ENCODE measurements around the gene GALNT15.

GALNT15 gene

DNA sequence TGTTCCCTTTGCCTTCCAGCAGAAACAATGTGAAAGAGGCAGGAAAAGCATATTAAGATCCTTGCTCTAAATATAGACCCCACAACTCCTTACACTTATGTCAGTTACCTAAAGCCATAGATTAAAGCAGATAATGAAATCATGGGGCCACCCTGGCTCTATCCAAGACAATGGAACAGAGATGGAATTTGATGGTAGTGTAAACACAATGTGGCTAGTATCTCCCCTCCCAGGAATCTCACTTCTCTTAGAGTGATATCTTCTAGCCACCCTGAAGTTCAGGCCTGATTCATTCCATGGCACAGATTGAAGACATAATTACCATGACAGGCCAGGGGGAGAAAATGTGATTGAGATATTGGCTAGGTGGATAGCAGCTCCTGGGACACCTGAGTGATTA lies 32.6 kb downstream of the GALNT15 start:
- Mint-ChIP-seq H3K9me3 (no peaks in the 10 kb centered on the region), H3K36me3 (ENCODE audit: low read depth) (no peaks in the 10 kb centered on the region), H3K27me3 (no peaks in the 10 kb centered on the region), H3K4me1 (ENCODE audit: low read depth) (no peaks in the 10 kb centered on the region), H3K4me3 (no peak overlapping the region), H3K27ac (no peak overlapping the region)
- intact Hi-C loops (cut with micrococcal nuclease), result no loop called here

DNA sequence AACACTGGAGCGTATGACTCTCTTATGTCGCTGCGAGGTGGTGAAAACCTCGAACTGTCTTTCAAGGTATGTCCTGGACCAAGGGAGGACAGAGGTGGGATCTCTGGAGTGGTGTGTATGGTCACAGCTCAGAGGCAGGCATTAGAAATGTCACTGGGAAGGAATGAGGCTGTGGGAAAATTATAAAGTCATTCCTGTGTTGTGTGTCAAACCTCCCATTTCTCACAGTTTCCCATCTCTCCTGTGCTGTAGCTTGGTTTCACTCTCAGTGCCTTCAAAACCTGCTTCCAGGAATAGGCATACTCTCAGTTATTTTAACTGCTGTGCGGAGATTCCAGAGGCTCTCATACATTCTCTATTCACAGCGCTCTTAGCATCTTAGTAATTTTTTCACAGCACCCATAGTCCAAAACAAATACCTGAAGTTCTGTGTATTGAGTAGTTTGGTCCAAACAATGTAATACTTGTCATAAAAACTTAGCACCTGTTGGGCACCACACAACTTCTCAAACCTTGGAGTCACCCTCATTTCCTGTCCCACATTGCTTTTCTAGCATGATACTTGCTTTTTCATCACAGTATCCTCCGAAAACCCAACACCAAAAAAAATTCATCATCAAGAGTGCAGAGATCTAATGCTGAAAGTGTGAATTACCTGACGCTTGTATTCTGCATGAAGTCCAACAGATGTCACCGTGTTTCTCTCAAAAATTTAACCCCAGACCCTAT lies 36.9 kb downstream of the GALNT15 start:
- H3K9me3 Mint-ChIP-seq, result no peaks in the 10 kb centered on the region
- no peaks in the 10 kb centered on the region for H3K36me3 Mint-ChIP-seq (ENCODE audit: low read depth)
- H3K4me1 Mint-ChIP-seq (ENCODE audit: low read depth), result no peaks in the 10 kb centered on the region
- H3K27me3 Mint-ChIP-seq, result no peaks in the 10 kb centered on the region
- no peak overlapping the region for H3K4me3 Mint-ChIP-seq
- intact Hi-C loops (cut with micrococcal nuclease), result no loop called here
- H3K27ac Mint-ChIP-seq, result no peak overlapping the region

DNA sequence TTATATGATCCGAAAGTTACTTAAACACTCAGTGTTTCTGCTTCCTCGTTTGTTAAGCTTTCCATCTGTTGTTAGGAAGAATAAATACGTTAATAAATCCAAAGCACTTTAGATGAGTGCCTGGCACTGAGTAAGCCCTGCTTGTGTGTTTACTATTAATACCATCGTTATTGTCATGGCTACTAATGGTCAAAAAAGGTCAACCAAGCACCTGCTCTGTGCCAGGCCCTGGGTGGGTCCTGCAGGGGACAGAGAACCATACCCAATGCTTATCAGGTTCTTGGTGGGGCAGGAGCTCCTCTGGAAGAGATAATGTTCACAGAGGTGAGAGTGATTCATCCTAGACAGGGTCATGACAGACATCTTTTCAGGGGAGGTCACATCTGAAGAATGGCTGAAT lies 39.9 kb downstream of the GALNT15 start:
- Mint-ChIP-seq H3K4me1 (ENCODE audit: low read depth) (no peaks in the 10 kb centered on the region), H3K9me3 (no peaks in the 10 kb centered on the region), H3K27ac (no peak overlapping the region), H3K27me3 (no peaks in the 10 kb centered on the region), H3K36me3 (ENCODE audit: low read depth) (no peaks in the 10 kb centered on the region), H3K4me3 (no peak overlapping the region)
- intact Hi-C loops (cut with micrococcal nuclease), result no loop called here

DNA sequence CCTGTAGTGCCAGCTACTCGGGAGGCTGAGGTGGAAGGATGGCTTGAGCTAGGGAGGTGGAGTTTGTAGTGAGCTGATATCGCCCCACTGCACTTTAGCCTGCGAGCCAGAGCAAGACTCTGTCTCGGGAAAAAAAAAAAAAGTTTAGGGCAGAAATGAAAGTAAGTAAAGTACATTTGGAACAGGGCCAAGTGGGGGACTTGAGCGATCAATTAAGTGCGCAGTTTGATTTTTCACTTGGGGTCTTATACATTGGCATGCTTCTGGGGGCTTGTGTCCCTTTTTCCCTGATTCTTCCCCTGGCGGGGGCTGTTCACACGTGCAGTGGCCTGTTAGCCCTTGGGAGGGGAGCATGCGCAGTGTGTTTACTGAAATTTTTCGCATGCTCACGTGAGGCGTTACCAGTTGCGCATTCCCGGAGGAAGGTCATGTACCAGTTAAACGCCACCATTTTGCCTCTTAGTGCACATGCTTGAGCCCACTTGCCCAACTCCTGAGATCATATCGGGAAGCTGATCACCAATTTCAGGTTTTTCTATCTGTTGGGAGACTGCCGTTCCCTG lies 42.0 kb downstream of the GALNT15 start:
- intact Hi-C loops (cut with micrococcal nuclease), result no loop called here
- Mint-ChIP-seq H3K27me3 (no peaks in the 10 kb centered on the region), H3K4me1 (ENCODE audit: low read depth) (no peaks in the 10 kb centered on the region), H3K27ac (no peak overlapping the region), H3K4me3 (no peak overlapping the region), H3K9me3 (no peaks in the 10 kb centered on the region), H3K36me3 (ENCODE audit: low read depth) (no peaks in the 10 kb centered on the region)

DNA sequence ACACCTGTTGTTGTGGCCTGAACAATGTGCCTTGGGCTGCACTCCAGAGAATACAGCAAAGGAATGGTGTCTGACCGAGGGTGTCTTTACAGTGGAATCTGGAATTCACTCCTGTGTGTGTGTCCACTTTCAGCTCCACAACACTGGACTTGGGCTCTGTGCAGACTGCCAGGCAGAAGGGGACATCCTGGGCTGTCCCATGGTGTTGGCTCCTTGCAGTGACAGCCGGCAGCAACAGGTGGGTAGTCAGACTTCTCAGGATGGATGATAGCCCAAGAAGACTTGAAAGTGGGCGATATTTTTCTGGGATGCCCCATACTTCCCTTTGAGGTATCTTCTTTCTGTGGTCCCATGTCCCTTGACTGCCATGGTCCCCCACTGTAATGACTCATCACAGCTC lies 45.3 kb downstream of the GALNT15 start:
- no peak overlapping the region for H3K27ac Mint-ChIP-seq
- H3K4me1 Mint-ChIP-seq (ENCODE audit: low read depth), result peaks cover 2% of the 10 kb centered on the region
- no peak overlapping the region for H3K4me3 Mint-ChIP-seq
- H3K27me3 Mint-ChIP-seq, result no peaks in the 10 kb centered on the region
- no peaks in the 10 kb centered on the region for H3K9me3 Mint-ChIP-seq
- no peaks in the 10 kb centered on the region for H3K36me3 Mint-ChIP-seq (ENCODE audit: low read depth)
- intact Hi-C loops (cut with micrococcal nuclease), result no loop called here

DNA sequence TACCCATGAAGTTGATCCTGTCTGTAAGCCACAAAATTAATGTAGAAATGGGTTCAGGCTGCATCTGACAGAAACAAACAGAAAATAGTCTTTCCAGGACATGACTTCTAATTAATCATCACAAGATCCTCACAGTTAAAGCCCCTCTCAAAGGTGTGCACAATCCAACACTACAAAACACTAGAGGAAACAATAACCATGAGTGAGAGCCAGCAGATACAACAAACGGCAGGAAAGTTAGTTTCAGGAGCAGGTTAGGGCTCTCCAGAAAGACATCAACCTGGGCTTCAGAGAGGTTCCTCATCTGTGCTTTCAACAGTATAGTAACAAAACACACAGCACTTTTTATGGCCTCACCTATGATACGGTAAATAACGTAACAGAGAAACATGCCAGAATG lies 47.5 kb downstream of the GALNT15 start:
- Mint-ChIP-seq H3K36me3 (ENCODE audit: low read depth) (no peaks in the 10 kb centered on the region), H3K27ac (no peak overlapping the region), H3K9me3 (peaks cover 9% of the 10 kb centered on the region), H3K27me3 (no peaks in the 10 kb centered on the region), H3K4me1 (ENCODE audit: low read depth) (peaks cover 6% of the 10 kb centered on the region), H3K4me3 (no peak overlapping the region)
- intact Hi-C loops (cut with micrococcal nuclease), result no loop called here

DNA sequence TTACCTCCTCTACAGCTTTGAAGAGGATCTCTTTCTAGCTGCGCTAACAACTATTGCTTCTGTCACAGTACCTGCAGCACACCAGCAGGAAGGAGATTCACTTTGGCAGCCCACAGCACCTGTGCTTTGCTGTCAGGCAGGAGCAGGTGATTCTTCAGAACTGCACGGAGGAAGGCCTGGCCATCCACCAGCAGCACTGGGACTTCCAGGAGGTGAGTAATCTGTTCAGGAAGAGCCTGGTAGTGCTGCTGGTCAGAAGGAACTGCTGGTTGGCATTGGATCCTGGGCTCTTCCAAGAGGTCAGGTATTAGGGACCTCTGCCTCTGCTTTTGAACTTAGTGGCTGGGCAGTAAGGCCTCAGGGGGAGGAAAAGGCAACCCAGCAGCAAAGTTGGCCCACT lies 48.1 kb downstream of the GALNT15 start:
- Mint-ChIP-seq H3K4me1 (ENCODE audit: low read depth) (peaks cover 6% of the 10 kb centered on the region), H3K27me3 (no peaks in the 10 kb centered on the region), H3K27ac (no peak overlapping the region), H3K9me3 (peaks cover 9% of the 10 kb centered on the region), H3K36me3 (ENCODE audit: low read depth) (no peaks in the 10 kb centered on the region), H3K4me3 (no peak overlapping the region)
- intact Hi-C loops (cut with micrococcal nuclease), result no loop called here

DNA sequence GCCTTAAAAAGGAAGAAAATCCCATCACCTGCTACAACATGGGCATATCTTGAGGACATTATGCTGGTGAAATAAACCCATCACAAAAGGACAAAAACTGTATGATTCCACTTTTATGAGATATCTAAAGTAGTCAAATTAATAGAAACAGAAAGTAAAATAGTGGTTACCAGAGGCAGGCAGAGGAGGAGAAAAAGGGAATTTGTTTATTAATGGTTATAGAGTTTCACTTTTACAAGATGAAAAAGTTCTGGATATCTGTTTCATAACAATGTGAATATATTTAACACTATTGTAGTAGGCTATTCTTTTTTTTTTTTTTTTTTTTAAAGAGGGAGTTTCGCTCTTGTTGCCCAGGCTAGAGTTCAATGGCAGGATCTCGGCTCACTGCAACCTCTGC lies 49.8 kb downstream of the GALNT15 start:
- no peak overlapping the region for H3K27ac Mint-ChIP-seq
- no peaks in the 10 kb centered on the region for H3K27me3 Mint-ChIP-seq
- intact Hi-C loops (cut with micrococcal nuclease), result no loop called here
- H3K36me3 Mint-ChIP-seq (ENCODE audit: low read depth), result no peaks in the 10 kb centered on the region
- H3K9me3 Mint-ChIP-seq, result peaks cover 9% of the 10 kb centered on the region
- H3K4me3 Mint-ChIP-seq, result no peak overlapping the region
- H3K4me1 Mint-ChIP-seq (ENCODE audit: low read depth), result peaks cover 6% of the 10 kb centered on the region

DNA sequence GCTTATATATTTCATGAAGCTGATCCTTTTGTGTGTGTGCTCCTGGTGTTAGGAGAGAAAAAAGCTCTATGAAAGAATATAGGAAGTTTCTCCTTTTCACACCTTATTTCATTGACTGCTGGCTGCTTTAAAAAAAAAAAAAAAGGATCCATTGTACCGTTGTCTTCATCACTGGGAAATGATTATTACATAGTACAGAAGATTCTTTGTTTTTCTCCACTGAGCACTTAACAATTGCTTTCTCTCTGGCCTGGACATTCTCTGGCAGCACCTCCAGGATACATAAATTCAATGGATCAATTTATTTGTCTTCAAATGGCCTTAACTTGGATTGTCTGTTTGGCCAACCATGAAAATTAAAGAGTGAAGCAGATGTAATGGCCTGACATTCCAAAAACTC lies 53.1 kb downstream of the GALNT15 start:
- Mint-ChIP-seq H3K27me3 (no peaks in the 10 kb centered on the region), H3K27ac (no peak overlapping the region), H3K4me3 (no peak overlapping the region), H3K9me3 (peaks cover 9% of the 10 kb centered on the region), H3K4me1 (ENCODE audit: low read depth) (peaks cover 6% of the 10 kb centered on the region), H3K36me3 (ENCODE audit: low read depth) (no peaks in the 10 kb centered on the region)
- intact Hi-C loops (cut with micrococcal nuclease), result no loop called here

DNA sequence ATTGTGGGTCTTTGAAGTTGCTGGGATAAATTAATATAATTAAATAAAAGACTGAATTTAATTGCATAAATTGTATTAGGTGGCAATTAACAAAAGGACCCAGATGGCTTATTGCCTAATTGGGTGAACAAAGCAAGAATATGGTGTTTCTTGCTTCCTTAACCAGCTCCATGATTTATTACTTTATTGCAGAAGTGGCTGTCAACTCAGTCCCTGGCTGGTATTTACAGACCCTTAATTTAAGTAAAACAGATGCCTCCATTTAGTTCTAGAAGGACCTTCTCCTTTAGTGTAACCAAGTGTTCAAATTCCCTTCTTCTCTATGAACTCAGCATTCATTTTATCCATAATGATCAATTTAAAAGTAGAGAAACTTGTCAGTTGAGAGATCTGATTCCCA lies 55.2 kb downstream of the GALNT15 start:
- no peak overlapping the region for H3K4me3 Mint-ChIP-seq
- H3K36me3 Mint-ChIP-seq (ENCODE audit: low read depth), result no peaks in the 10 kb centered on the region
- H3K4me1 Mint-ChIP-seq (ENCODE audit: low read depth), result peaks cover 12% of the 10 kb centered on the region
- H3K27ac Mint-ChIP-seq, result no peak overlapping the region
- H3K27me3 Mint-ChIP-seq, result no peaks in the 10 kb centered on the region
- peaks cover 9% of the 10 kb centered on the region for H3K9me3 Mint-ChIP-seq
- intact Hi-C loops (cut with micrococcal nuclease), result no loop called here

DNA sequence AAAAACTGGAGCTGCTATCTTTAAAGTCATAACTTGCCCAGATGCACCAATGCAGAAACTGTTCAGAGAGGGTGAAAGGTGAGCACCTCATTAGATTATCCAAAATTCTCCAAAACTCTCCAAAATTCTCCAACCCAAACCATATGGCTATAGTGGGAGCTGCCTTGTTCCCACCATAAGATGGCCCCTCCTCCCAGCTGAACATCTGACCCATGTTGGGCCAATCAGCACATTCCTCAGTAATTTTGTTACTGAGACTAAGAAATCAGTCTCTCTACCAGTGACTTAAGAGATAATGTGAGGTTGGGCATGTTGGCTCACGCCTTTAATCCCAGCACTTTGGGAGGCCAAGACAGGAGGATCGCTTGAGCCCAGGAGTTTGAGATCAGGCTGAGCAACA lies 57.5 kb downstream of the GALNT15 start:
- no peaks in the 10 kb centered on the region for H3K9me3 Mint-ChIP-seq
- intact Hi-C loops (cut with micrococcal nuclease), result no loop called here

DNA sequence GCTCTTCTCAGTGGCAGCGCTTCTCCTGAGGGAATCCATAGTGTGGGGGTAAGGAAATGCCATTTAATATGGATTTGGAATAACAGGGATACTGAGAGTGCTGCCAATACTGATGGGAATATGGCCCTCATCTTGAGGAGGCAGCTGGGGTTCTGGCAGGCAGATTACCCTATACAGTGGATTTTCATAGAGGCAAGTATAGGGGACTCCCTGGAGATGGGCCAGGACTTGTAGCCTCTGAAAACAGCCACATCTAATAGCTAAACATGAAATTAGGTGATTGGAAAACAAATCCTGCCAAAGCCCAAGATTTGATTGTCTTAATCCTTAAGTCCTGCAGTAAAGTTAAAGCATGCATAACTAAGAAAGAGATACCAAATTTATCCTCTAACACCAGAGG lies 59.3 kb downstream of the GALNT15 start:
- Mint-ChIP-seq H3K4me3 (no peak overlapping the region), H3K27me3 (no peaks in the 10 kb centered on the region), H3K9me3 (no peaks in the 10 kb centered on the region), H3K36me3 (ENCODE audit: low read depth) (no peaks in the 10 kb centered on the region), H3K4me1 (ENCODE audit: low read depth) (peaks cover 7% of the 10 kb centered on the region), H3K27ac (no peak overlapping the region)
- intact Hi-C loops (cut with micrococcal nuclease), result no loop called here

More for the DNA sequence above, 57.5 kb downstream of the GALNT15 start:
- Mint-ChIP-seq H3K36me3 (ENCODE audit: low read depth) (no peaks in the 10 kb centered on the region), H3K27ac (no peak overlapping the region), H3K4me1 (ENCODE audit: low read depth) (peaks cover 6% of the 10 kb centered on the region), H3K4me3 (no peak overlapping the region), H3K27me3 (no peaks in the 10 kb centered on the region)

DNA sequence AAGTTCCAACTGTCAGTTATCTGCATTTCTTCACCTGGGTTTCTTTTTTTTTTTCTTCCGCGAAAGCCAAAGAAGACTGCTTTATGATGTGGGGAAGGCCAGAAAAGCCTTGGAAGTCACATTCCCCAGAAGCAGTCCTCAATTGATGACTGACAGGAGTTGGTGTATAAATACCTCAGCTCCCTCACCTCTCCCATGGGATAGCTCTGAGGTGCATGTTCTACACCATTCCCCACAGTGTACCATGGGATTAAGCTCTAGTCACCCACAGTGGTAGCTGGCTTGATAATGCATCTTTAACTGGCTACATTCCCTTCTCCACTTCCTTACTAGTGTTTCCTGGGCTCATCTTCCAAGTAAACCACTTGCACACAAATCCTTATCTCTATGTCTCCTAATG lies 59.8 kb downstream of the GALNT15 start:
- Mint-ChIP-seq H3K27me3 (no peaks in the 10 kb centered on the region), H3K27ac (no peak overlapping the region), H3K9me3 (no peaks in the 10 kb centered on the region), H3K4me3 (no peak overlapping the region), H3K4me1 (ENCODE audit: low read depth) (peaks cover 12% of the 10 kb centered on the region), H3K36me3 (ENCODE audit: low read depth) (no peaks in the 10 kb centered on the region)
- intact Hi-C loops (cut with micrococcal nuclease), result no loop called here

DNA sequence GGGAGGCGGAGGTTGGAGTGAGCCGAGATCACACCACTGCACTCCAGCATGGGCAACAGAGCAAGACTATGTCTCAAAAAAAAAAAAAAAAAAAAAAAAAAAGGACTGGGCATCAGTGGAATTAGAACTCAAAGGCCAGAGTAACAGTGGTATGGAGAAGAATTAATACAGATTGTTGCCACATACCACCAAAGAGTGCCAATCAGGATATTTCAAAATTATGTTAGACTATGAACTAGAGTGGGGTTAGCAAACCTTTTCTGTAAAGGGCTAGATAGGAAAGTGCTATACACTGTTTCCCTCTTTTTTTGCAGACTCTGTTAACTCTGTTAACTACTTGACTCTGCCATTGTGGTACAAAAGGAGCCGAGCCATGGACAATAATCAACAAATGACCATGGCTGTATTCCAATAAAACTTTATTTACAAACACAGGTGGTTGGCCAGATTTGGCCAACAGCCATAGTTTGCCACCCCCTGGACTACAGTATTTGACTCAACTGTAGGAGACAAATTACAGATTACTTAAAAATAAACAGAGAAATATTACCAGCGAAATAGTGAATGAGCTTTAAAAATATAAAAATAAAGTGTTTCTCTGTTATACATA lies 61.7 kb downstream of the GALNT15 start:
- Mint-ChIP-seq H3K9me3 (no peaks in the 10 kb centered on the region), H3K4me1 (ENCODE audit: low read depth) (peaks cover 24% of the 10 kb centered on the region), H3K36me3 (ENCODE audit: low read depth) (no peaks in the 10 kb centered on the region), H3K27ac (no peak overlapping the region), H3K4me3 (no peak overlapping the region), H3K27me3 (no peaks in the 10 kb centered on the region)
- intact Hi-C loops (cut with micrococcal nuclease), result no loop called here
